Neural cell (in vitro differentiated cells): ENCODE data around the gene TMBIM4.

Source experiments
- EP300 ChIP-seq: fragments of 450-650 bp; conservative IDR thresholded peaks from 2 replicates; pipeline ENCODE4 v1.6.1; 2014; ENCODE audit warnings: antibody characterized with exemption, mild to moderate bottlenecking, moderate library complexity; ENCODE audit not compliant: poor library complexity, severe bottlenecking
- POLR2AphosphoS5 ChIP-seq: IDR thresholded peaks from 2 replicates; pipeline ENCODE4 v1.6.1; 2012
- TAF1 ChIP-seq: IDR thresholded peaks from 2 replicates; pipeline ENCODE4 v1.6.1; 2012; ENCODE audit warnings: low read depth
- TF ChIP-seq, protein P1 (sequence below): fragments of 450-650 bp; IDR thresholded peaks from 2 replicates; pipeline ENCODE4 v1.5.1; 2014; ENCODE audit warnings: antibody characterized with exemption, mild to moderate bottlenecking, moderate library complexity; ENCODE audit not compliant: poor library complexity, severe bottlenecking

DNA sequence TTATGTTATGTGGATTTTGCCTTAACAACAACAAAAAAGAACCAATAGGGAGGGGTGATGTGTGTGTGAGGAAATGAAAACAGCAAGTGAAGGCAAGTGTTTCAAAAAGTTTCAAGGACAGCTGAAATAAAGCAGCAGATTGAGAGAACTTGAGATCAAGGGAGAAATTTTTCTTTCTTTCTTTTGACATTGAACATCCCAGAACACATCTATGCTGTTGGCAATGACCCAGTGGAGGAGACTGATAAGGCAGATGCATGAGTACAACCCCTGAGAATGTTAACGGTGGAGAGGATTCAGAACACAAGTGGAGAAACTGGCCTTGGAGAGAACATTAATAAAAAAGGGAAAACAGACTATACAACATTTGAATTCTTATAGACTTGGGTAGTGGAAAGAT is 42.1 kb downstream of the TMBIM4 start:
- no peak for TF ChIP-seq EP300
- TF ChIP-seq, protein P1, sequence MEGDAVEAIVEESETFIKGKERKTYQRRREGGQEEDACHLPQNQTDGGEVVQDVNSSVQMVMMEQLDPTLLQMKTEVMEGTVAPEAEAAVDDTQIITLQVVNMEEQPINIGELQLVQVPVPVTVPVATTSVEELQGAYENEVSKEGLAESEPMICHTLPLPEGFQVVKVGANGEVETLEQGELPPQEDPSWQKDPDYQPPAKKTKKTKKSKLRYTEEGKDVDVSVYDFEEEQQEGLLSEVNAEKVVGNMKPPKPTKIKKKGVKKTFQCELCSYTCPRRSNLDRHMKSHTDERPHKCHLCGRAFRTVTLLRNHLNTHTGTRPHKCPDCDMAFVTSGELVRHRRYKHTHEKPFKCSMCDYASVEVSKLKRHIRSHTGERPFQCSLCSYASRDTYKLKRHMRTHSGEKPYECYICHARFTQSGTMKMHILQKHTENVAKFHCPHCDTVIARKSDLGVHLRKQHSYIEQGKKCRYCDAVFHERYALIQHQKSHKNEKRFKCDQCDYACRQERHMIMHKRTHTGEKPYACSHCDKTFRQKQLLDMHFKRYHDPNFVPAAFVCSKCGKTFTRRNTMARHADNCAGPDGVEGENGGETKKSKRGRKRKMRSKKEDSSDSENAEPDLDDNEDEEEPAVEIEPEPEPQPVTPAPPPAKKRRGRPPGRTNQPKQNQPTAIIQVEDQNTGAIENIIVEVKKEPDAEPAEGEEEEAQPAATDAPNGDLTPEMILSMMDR = no peak
- TF ChIP-seq POLR2AphosphoS5 = no peak
- no peak for TF ChIP-seq TAF1
